HG02970 (cell line): ENCODE measurements around the gene GJB5.
"Not testable (repeated sequence)": the region's sequence is repeated elsewhere in the genome, so short reads cannot be mapped to it uniquely, and the experiment has no call there.

Source experiments
- ATAC-seq: cut with Tn5 transposase; IDR thresholded peaks from one replicate; pipeline ENCODE4 v1.9.1; 2021; ENCODE audit warnings: mild to moderate bottlenecking, moderate library complexity, moderate number of reproducible peaks; ENCODE audit not compliant: unreplicated experiment, low FRiP score

The GJB5 gene

DNA sequence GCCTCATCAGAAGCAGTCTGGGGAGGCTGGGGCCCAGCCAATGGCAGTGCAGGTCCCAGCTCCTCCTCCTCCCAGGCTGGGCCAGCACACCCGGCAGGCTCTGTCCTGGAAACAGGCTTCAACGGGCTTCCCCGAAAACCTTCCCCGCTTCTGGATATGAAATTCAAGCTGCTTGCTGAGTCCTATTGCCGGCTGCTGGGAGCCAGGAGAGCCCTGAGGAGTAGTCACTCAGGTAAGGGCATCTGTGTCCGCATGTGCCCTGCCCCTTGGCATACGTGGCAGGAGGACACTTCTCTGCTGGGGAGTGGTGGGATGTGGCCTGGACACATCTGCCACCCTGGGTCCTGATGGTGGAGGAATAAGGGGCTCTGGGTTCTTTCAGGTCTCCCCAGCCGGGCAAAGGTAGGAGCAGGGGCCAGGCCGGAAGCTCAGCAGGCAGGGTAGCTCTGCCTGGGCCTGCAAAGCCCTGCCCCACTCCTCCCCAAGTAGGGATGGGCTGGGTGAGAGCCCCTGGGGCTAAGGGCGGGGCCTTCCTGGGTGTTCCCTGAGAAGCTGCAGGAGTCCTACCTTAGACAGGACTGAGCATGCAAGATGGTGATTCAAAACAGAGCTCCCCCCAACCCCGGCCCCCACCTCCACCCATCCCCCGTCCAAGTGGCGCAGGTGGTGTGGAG lies at the start of gene GJB5:
TSS of gene GJB5 (plus strand) at position 84 of the 674 bp plus-strand sequence. CDS start 2,284 bp downstream, outside the sequence.
- no peak for ATAC-seq

DNA sequence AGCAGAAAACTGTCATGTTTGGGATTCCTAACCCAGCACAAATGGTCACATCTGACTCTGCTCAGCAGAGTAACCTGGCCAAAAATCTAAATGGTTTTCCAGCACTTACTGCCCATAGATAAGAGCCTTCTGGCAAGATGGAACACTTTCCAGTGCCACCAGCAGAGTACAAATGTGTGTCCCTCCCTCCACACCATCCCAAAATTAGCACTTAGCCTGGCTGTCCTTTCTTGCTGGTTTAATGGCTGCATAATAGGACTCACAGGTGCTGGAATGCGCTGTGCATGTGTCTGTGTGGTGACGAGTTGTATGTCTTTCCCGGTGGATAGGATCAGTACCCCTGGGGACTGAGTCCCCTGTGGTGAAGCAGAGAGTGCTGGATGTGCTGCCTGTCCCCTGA lies 49.8 kb upstream of the GJB5 start:
- no peak for ATAC-seq

DNA sequence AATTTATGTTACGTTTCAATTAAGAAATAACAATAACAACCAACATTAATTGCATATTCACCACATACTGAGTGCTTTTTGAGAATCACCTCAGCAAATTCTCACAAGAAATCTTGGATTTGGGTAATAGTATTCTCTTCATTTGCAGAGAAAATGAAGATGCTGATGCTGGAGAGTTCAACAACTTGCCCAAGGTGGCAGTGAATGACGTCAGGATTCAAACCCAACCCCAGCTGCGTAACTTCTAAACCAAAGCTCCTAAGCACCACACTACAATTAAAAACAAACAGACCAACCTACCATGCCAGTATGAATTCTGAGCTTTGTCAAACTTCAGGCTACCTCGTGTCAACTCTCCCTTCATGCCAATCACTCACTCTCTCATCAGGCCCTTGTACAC lies 46.7 kb upstream of the GJB5 start:
- ATAC-seq: no peak

DNA sequence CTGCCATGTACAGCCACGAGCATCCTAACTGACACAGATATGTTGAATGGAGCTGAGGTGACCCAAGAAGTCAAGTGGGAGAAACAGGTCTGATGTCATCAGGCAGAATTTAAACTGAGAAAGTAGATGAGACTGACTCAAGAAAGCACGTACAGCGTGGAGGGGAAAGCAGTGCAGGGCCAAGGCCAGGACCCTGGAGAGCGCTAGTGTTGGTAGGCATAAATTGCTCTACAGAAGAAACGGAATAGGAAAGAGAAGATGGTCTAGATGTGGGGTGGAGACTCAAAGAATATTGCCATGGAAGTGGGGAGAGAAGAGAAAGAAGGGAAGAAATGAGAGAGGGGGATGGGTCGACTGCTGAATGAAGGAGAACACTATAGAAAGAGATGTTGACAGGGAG lies 45.3 kb upstream of the GJB5 start:
- no peak for ATAC-seq

DNA sequence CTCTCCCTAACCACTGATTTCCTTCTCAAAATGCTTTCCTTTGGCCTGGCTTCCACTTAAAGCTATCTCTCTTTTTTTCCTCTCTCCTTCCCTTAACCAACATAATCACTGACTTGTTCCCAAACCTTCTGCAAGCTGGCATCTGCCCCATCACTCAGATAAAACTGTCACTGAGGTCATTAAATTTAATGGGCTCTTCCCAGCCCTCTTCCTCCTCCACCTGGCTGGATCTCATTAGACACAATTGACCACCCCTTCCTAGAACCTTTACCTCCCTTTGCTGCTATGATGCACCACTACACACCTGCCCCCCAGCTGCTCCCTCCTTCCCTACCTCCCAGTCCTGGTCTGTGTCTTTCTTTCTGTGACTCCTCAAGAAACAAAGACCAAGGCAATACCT lies 44.0 kb upstream of the GJB5 start:
- ATAC-seq: no peak

DNA sequence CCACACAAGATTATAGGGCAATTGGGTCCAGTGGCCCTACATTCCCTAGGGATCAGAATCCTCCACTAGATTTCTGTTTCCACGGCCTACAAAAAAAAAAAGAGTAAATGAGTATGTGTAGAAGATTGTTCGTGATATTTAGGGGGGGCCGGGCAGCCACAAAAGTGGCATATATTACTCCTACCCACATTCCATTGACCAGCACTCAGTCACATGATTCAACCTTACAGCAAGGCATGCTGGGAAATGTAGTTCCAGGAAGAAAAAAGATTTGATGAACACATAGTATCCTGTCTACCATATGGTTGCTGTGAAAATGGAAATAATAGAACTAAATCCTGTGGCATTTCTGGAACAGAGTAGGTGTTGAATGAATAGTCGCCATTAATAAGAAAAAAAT lies 43.4 kb upstream of the GJB5 start:
- ATAC-seq: no peak

DNA sequence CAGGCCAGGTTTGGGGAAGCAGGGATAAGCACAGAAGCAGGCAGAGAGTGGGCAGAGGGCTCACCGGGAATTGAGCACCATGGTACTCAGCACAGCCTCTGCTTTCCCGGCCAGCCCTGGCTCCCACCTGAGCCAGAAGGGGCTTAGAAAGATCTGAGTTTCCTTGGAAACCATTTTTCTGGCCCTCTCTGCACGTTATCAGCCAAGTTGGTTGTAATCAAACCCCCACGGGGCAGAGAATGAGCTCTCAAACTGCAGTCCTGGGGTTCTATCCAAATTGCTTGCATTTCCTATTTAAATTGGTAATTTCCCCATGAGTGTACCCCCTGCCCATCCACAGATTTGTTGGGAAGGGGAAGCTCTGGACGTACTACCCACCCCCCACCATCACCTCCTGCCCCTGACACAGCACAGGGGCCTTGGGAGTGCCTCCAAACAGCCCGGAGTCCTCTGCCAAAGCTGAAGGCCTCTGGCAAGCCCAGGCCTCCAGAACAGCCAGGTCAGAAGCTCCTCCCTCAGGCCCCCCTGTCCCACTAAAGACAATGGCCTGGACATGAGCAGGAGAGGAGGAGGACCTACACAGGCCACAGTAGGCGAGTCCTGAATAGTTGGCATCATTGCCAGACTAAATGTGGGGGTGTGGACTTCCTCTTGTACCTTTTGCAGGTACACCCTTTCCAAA lies 42.7 kb upstream of the GJB5 start:
- no peak for ATAC-seq

DNA sequence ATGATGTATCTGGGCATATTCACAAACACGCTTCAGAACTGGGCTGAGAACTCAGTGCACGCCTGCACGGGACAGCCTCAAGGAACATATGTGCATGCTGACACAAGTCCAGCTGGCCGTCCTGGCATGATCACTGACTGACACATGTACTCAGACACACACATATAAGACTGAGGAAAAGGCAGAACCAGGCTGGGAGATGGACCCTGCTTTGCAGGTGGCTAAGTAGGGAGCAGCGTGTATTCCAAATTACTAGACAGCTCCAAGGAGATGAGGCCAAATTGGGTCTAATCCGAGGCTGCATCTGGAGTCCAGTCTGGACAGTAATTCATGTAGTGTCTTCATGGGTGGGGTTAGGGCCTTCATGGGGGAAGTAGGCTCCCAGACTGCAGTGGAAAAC lies 41.4 kb upstream of the GJB5 start:
- ATAC-seq: no peak

DNA sequence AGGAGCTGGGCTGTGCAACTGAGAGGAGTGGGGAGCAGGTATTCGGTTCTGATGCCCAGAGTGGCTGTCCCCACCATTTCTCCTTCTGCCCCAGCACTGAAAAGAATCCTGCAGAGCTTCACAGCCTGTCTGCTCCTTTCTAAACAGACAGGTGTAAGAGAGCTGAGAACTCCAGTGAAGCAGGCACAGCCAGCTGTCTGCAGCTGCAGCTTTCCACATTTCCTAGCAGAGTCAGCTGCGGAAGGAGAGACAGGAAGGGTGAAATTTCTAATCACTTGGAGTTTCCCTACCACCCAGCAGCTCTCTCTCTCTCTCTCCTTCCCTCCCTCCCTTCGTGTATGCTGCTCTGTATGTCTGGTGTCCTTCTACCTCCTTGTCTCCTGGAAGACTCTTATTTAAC lies 40.5 kb upstream of the GJB5 start:
- no peak for ATAC-seq

DNA sequence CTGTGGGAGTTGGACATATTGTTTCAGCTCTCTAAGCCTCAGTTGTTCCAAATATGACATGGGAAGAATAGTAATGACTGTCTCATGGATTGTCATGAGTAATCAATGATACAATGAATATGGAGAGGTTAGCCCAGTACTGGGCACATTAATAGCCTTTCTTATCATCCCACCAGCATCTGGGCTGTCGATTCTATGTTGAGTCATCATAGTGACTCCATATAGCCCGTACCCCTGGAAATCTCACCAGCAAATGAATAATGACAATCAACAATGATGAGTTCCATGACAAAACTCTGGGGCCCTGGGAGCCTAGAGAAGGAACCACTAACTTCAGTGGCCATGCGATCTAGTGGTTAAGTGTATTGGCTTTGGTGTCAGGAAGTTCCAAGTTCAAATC lies 39.7 kb upstream of the GJB5 start:
- ATAC-seq: no peak

DNA sequence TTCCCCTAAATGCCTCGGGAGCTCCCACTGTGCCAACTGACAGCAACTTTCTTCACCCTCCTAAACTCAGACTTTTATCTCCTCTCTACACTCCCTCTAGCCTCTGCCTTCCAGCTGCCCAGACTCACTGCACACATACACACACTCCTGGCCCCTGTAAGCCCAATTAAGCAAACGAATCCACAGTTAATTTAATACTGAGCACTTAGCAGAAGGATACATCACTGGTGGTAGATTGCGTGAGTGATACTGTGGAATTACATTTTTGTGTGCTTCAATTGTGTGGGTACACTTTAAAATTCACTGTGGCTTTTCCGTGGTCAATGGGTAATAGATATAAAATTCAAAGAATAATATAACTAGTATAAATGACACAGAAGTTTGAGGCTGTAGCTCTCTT lies 33.6 kb upstream of the GJB5 start:
- ATAC-seq: no peak

DNA sequence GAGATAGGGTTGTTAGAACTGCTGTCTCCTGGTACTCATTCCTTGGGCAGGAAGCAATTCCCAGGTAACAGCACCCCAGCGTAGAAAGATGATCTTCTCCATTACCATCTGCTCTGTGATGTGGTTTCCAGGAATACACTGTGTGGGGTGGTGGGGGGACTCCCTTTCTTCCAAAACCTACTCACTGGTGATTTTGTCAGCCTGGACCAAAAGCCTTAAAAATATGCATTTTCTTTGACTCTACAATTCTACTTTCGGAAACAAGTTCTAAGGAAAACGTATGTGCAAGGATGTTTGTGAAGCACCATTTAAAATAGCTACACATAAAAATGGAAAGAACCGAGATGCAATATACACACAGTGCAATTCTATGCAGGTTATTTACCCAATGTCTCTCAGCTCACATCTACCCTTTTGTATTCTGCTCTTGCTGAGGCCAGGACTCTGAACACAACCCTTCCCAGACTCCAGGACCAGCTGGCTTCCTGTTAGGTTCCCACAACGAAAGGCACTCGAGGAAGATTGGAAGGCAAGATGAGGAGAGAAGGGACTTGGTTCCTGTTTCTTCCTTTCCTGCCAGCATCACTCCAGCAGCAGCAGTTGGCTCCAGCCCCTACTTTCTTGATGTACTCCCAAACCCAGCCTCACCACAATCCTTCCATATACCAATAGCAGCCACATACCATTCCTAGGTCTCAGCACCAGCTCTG lies 33.0 kb upstream of the GJB5 start:
- no peak for ATAC-seq

DNA sequence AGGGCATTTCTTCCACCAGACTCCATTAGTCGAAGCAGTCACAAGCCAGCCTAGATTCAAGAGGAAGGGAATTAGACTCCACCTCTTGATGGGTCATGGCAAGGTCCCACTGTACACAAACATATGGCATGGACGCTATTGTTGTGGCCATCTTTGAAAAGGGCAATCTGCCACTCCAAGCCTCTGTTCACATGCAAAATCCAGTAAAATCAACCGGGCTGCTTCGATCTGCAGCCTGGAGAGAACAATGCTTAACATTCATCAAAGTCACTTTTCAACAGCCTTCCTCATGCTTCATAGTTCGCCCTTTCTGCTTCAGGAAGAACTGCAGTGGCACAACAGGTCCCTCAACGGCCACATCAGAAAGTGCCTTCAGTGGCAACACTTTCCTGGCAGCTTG lies 28.0 kb upstream of the GJB5 start:
- no peak for ATAC-seq

DNA sequence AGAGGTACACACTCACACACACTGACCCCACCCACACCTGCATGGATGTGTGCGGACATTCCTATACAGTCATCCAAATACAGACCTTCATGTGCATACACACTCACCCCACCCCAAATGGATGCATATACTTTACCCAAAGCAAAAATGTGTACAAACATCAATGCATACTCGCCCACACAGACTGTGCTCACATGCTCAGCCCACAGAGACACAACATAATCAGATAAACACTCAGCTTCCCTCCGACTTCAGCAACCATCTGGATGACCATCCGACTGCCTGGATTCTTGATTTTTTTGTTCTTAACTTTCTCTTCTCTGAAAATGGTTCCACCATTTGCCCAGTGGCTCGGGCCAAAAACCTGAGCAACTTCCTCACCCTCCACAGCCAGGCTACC lies 24.4 kb upstream of the GJB5 start:
- no peak for ATAC-seq

DNA sequence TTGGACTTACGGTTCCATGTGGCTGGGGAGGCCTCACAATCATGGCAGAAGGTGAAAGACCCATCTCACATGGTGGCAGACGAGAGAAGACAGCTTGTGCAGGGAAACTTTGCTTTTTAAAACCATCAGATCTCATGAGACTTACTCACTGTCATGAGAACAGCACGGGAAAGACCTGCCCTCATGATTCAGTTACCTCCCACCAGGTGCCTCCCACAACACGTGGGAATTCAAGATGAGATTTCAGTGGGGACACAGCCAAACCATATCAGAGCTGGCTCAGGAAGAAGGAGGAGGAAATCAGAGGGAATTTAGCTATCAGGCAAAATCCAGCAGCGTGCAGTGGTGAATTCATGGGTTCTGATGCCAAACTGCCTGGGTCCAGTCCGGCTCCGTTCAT lies 22.0 kb upstream of the GJB5 start:
- ATAC-seq: not testable (repeated sequence)

DNA sequence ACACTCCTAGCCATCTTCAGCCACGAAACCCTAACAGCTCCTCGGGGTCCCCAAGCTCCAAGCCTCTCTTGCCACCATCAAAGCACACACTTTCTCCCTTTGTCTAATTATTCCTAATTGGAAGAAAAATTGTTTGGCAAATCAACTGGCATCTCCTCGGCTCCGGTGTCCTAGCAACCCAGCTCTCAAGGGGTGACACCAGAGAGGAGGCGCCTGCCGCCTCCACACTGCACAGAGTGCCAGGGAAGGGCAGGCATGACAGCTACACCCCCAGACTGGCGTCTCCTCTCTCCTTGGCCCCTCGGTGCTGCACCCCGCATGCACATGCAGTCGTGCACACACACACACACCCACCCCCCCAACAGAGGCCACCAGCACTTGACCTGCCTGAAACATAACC lies 18.2 kb upstream of the GJB5 start:
- no peak for ATAC-seq

DNA sequence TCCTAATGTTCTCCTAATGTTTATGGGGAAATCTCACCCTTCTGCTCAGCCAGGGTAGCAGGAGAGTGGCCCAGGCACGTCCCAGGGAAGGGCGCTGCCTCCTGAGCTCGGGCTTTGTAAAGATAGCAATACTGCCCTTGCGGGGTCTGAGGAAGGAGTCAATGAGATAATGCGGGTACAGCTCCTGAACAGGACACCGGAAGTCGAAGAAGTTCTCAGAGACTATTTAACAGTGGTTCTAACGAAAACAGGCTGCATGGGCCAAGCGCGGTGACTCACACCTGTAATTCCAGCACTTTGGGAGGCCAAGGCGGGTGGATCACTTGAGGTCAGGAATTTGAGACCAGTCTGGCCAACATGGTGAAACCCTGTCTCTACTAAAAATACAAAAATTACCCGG lies 17.6 kb upstream of the GJB5 start:
- not testable (repeated sequence) for ATAC-seq

DNA sequence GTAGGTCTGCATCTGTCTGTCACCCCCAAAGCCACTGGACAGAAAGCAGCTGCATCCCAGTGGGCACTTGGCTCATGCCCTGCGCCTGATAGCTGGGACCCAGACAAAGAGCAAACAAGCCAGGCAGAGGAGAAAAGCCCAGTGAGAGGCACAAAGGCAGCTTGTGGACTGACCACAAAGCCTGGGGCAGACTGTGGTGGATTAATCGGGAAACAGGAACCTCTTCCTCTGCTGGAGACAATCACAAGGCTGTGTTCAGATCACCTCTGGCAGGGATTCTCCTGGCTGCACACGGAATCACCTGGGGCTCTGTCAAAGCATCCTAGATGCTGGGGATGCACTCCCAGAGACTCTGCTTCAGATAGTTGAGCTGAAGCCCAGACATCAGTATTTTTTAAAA lies 15.2 kb upstream of the GJB5 start:
- ATAC-seq: no peak

DNA sequence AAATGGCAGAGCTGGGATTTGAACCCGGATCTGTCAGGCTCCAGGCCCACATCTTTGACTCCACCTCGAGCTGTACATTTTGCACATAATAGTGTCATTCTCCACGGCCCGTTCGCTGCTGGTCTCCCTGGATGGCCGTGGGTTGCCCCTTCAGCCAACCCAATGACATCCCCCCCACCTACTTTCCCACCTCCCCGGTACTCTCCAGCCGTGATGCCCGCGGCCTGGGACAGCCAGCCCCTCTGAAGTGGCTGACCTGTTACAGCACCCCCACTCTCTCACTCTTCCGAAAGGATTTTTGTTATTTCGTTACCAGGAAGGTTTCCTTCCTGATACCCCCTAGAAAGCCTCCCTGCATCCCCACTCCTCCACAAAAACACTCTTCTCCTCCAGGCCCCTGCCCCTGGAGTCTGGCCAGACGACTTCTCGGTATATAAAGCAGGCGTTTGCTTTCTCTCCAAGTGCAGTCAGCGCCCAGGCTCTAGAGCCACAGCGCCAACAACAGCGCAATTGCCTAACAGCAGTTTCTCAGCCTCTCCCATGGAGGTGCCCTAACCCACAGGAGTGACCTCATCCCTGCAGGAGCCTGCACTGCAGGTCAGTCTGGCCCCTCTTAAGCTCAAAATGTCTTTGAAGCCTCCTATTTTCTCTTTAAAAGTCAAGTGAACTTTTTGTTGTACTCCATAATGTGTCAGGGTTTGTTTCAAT lies 14.5 kb upstream of the GJB5 start:
- no peak for ATAC-seq

DNA sequence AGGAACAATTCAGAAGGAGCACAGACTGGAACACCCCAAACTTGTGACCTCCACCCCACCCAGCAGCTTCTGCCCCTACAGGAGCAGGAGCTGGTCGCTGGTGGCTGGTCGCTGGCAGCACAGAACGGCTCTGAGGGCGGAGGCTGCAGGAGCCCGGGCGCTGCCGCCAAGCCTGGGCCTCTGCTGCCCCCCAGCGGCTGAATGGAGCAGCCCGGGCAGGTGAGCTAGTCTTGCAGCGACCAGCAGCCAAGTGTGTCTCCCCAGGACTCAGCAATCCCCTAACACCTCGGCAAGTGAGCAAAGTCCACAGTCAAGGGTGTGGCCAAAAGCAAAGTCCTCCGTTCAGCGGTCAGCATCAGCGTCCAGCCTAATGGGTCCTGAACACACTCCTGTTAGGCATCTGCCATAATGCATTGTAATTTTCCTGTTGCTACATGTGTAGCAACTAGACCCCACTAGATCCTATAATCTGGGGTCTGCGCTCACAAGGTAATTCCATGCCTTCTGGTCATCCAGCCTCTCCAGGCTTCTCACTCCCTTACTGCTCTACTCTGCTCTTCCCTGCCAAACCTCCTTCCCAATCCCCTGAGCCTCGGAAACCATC lies 12.1 kb upstream of the GJB5 start:
- no peak for ATAC-seq

DNA sequence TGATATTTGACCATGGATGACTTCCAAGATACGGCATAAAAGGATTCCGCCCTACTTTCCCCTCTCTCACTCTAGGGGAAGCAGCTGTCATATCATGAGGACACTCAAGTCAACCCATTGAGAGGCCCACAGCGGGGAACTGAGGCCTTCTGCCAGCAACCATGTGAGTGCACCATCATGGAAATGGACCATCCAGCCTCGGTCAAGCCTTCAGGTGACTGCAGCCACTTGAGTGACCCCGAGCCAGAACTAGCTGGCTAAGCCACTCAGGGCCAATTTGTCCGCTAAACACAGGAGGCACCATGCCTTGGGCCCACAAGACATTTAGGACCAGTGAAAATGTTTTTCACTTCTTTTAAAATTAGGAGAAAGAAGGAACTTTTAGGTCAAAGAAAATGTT lies 11.1 kb upstream of the GJB5 start:
- ATAC-seq: no peak
